ENCODE data around the gene RRBP1.

Gene RRBP1

GRCh38 chr20:17682103-17682888, at the start of gene RRBP1:
RRBP1 (minus strand) TSS chr20:17682242; CDS start chr20:17660507, 21,735 bp downstream.
- no peak within 1 kb of the TSS for H3K27ac ChIP-seq (ENCODE audit: low read length)

GRCh38 chr20:17731233-17731632, 49.2 kb upstream of the RRBP1 start:
- no peak overlapping the region for H3K4me2 ChIP-seq (ENCODE audit: low read length)
- no peaks in the 10 kb centered on the region for H3K79me2 ChIP-seq (ENCODE audit: low read length)

More at GRCh38 chr20:17682103-17682888, at the start of gene RRBP1:
- Histone ChIP-seq H4K20me1 (ENCODE audit: insufficient read depth, low read length) (peaks cover 11% of the 10 kb centered on the region), H3K4me1 (ENCODE audit: low read length) (peaks cover 12% of the 10 kb centered on the region), H3K4me3 (ENCODE audit: low read length) (peak within 1 kb of the TSS; percentile 79), H3K4me2 (ENCODE audit: low read length) (peak within 1 kb of the TSS; percentile 98), H3K9ac (ENCODE audit: low read length) (peak within 1 kb of the TSS; percentile 64), H3K27me3 (ENCODE audit: low read depth, low read length) (peaks cover 37% of the 10 kb centered on the region), H3K36me3 (replicated peaks; ENCODE audit: low read depth, low read length) (peaks cover 6% of the 10 kb centered on the region), H2AFZ (ENCODE audit: low read depth, low read length) (peak within 1 kb of the TSS; percentile 93), H3K79me2 (ENCODE audit: low read length) (peaks cover 3% of the 10 kb centered on the region; the same call in 1 of the 2 replicates), H3K9me3 (ENCODE audit: insufficient read depth, low read length) (no peaks in the 10 kb centered on the region)
- TF ChIP-seq EZH2phosphoT487 (IDR thresholded peaks at IDR 0.05; ENCODE audit: low read depth) (no peak), CTCF (IDR thresholded peaks at IDR 0.05; ENCODE audit: low read depth, low read length) (peak; percentile 98)

GRCh38 chr20:17730071-17730470, 48.0 kb upstream of the RRBP1 start:
- Histone ChIP-seq H3K4me1 (ENCODE audit: low read length) (no peaks in the 10 kb centered on the region), H3K36me3 (replicated peaks; ENCODE audit: low read depth, low read length) (no peaks in the 10 kb centered on the region), H4K20me1 (ENCODE audit: insufficient read depth, low read length) (no peaks in the 10 kb centered on the region), H3K79me2 (ENCODE audit: low read length) (no peaks in the 10 kb centered on the region), H3K27ac (ENCODE audit: low read length) (no peak overlapping the region), H3K27me3 (ENCODE audit: low read depth, low read length) (peaks cover 31% of the 10 kb centered on the region), H3K4me3 (ENCODE audit: low read length) (no peak overlapping the region), H3K9me3 (ENCODE audit: insufficient read depth, low read length) (no peaks in the 10 kb centered on the region), H3K4me2 (ENCODE audit: low read length) (no peak overlapping the region), H2AFZ (ENCODE audit: low read depth, low read length) (no peak overlapping the region), H3K9ac (ENCODE audit: low read length) (no peak overlapping the region)
- TF ChIP-seq EZH2phosphoT487 (IDR thresholded peaks at IDR 0.05; ENCODE audit: low read depth): no peak
- TF ChIP-seq CTCF (IDR thresholded peaks at IDR 0.05; ENCODE audit: low read depth, low read length): no peak

More at GRCh38 chr20:17731233-17731632, 49.2 kb upstream of the RRBP1 start:
- Histone ChIP-seq H3K9me3 (ENCODE audit: insufficient read depth, low read length) (no peaks in the 10 kb centered on the region), H3K4me3 (ENCODE audit: low read length) (no peak overlapping the region), H3K27me3 (ENCODE audit: low read depth, low read length) (peaks cover 24% of the 10 kb centered on the region), H3K4me1 (ENCODE audit: low read length) (no peaks in the 10 kb centered on the region), H3K36me3 (replicated peaks; ENCODE audit: low read depth, low read length) (no peaks in the 10 kb centered on the region), H4K20me1 (ENCODE audit: insufficient read depth, low read length) (no peaks in the 10 kb centered on the region), H3K27ac (ENCODE audit: low read length) (no peak overlapping the region), H3K9ac (ENCODE audit: low read length) (no peak overlapping the region), H2AFZ (ENCODE audit: low read depth, low read length) (no peak overlapping the region)
- TF ChIP-seq EZH2phosphoT487 (IDR thresholded peaks at IDR 0.05; ENCODE audit: low read depth): no peak
- TF ChIP-seq CTCF (IDR thresholded peaks at IDR 0.05; ENCODE audit: low read depth, low read length): no peak

- Histone ChIP-seq H3K36me3 (replicated peaks; ENCODE audit: low read depth, low read length) (no peaks in the 10 kb centered on the region), H3K79me2 (ENCODE audit: low read length) (no peaks in the 10 kb centered on the region), H2AFZ (ENCODE audit: low read depth, low read length) (no peak overlapping the region), H3K9ac (ENCODE audit: low read length) (no peak overlapping the region), H3K27me3 (ENCODE audit: low read depth, low read length) (peaks cover 42% of the 10 kb centered on the region), H3K9me3 (ENCODE audit: insufficient read depth, low read length) (no peaks in the 10 kb centered on the region), H3K4me3 (ENCODE audit: low read length) (no peak overlapping the region), H3K4me2 (ENCODE audit: low read length) (no peak overlapping the region), H4K20me1 (ENCODE audit: insufficient read depth, low read length) (no peaks in the 10 kb centered on the region), H3K4me1 (ENCODE audit: low read length) (no peaks in the 10 kb centered on the region), H3K27ac (ENCODE audit: low read length) (no peak overlapping the region)
- no peak for TF ChIP-seq EZH2phosphoT487 (IDR thresholded peaks at IDR 0.05; ENCODE audit: low read depth)
- TF ChIP-seq CTCF (IDR thresholded peaks at IDR 0.05; ENCODE audit: low read depth, low read length): no peak
Observed at GRCh38 chr20:17728074-17728473, 46.0 kb upstream of the RRBP1 start.

All from OCI-LY3 (cell line).